ENCODE measurements around the gene PTPRD.

DNA sequence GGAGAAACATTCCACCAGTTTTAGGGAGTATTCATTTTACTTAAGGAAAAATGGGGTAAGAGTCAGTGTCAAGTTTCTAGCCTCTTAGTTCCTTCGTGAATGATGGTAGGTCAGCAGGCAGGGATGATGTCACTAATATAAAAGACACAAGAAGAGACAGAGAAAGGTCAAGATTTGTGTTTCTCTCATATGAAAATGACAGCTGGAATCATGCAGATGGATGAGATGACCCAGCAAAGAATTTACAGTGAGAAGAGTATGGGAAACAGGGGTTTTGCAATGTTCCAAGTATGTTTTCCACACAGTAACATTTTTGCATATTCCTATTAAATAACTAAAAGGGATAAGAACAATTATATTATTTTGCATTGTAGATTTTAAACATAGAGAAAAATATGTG lies 2063.6 kb downstream of the PTPRD start:
- TF ChIP-seq, protein P1, sequence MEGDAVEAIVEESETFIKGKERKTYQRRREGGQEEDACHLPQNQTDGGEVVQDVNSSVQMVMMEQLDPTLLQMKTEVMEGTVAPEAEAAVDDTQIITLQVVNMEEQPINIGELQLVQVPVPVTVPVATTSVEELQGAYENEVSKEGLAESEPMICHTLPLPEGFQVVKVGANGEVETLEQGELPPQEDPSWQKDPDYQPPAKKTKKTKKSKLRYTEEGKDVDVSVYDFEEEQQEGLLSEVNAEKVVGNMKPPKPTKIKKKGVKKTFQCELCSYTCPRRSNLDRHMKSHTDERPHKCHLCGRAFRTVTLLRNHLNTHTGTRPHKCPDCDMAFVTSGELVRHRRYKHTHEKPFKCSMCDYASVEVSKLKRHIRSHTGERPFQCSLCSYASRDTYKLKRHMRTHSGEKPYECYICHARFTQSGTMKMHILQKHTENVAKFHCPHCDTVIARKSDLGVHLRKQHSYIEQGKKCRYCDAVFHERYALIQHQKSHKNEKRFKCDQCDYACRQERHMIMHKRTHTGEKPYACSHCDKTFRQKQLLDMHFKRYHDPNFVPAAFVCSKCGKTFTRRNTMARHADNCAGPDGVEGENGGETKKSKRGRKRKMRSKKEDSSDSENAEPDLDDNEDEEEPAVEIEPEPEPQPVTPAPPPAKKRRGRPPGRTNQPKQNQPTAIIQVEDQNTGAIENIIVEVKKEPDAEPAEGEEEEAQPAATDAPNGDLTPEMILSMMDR (IDR thresholded peaks at IDR 0.05 in 2 of 3, conservative IDR thresholded peaks at IDR 0.05 in 1 of 3; ENCODE audit: insufficient read depth in 2 of 3, low read depth in 1 of 3, low read length in 3 of 3), result no peak
- no peak for TF ChIP-seq XRCC5 (IDR thresholded peaks at IDR 0.05; ENCODE audit: low read depth, low read length)
- no peak for TF ChIP-seq FOXA3 (CRISPR knock-in tag; conservative IDR thresholded peaks at IDR 0.05 in 1 of 2, IDR thresholded peaks at IDR 0.05 in 1 of 2)
- TF ChIP-seq CEBPB (tag; IDR thresholded peaks at IDR 0.05), result no peak
- TF ChIP-seq, protein P2, sequence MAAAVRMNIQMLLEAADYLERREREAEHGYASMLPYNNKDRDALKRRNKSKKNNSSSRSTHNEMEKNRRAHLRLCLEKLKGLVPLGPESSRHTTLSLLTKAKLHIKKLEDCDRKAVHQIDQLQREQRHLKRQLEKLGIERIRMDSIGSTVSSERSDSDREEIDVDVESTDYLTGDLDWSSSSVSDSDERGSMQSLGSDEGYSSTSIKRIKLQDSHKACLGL (CRISPR knock-in tag; IDR thresholded peaks at IDR 0.05; ENCODE audit: borderline replicate concordance, poor library complexity, severe bottlenecking), result no peak
- no peak for TF ChIP-seq FOXK1 (CRISPR knock-in tag; IDR thresholded peaks at IDR 0.05; ENCODE audit: borderline replicate concordance)
- no peak for TF ChIP-seq POLR2AphosphoS2 (IDR thresholded peaks at IDR 0.05; ENCODE audit: low read length)
- no peak for TF ChIP-seq NFYB (IDR thresholded peaks at IDR 0.05; ENCODE audit: extremely low read depth, insufficient read length)
- TF ChIP-seq, protein P3, sequence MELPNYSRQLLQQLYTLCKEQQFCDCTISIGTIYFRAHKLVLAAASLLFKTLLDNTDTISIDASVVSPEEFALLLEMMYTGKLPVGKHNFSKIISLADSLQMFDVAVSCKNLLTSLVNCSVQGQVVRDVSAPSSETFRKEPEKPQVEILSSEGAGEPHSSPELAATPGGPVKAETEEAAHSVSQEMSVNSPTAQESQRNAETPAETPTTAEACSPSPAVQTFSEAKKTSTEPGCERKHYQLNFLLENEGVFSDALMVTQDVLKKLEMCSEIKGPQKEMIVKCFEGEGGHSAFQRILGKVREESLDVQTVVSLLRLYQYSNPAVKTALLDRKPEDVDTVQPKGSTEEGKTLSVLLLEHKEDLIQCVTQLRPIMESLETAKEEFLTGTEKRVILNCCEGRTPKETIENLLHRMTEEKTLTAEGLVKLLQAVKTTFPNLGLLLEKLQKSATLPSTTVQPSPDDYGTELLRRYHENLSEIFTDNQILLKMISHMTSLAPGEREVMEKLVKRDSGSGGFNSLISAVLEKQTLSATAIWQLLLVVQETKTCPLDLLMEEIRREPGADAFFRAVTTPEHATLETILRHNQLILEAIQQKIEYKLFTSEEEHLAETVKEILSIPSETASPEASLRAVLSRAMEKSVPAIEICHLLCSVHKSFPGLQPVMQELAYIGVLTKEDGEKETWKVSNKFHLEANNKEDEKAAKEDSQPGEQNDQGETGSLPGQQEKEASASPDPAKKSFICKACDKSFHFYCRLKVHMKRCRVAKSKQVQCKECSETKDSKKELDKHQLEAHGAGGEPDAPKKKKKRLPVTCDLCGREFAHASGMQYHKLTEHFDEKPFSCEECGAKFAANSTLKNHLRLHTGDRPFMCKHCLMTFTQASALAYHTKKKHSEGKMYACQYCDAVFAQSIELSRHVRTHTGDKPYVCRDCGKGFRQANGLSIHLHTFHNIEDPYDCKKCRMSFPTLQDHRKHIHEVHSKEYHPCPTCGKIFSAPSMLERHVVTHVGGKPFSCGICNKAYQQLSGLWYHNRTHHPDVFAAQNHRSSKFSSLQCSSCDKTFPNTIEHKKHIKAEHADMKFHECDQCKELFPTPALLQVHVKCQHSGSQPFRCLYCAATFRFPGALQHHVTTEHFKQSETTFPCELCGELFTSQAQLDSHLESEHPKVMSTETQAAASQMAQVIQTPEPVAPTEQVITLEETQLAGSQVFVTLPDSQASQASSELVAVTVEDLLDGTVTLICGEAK (IDR thresholded peaks at IDR 0.05), result no peak
- TF ChIP-seq, protein P3 (CRISPR knock-in tag; IDR thresholded peaks at IDR 0.05), result no peak
